Naive B cell (primary cell): ENCODE measurements around the gene WDR54. TPM values are rescaled to one million over a fixed set of nuclear protein-coding genes. Genes with fewer than 3 reads are reported as not detected.

Experiments used
- ATAC-seq, 2 donors: fragments of 150-1000 bp; cut with Tn5 transposase; 2 replicates each; pipeline ENCODE4 v1.10.0; 2021; ENCODE audit warnings: low read depth in 2 of 2, mild to moderate bottlenecking in 2 of 2, moderate library complexity in 2 of 2
- DNase-seq: peaks from one replicate; pipeline ENCODE4 v3.0.0; 2022
- H3K27ac Mint-ChIP-seq, 6 donors: one replicate each; pipeline ENCODE4 v1.8.0; 2020 to 2022; ENCODE audit warnings: mild to moderate bottlenecking in 6 of 6, mixed read lengths in 6 of 6, moderate library complexity in 5 of 6, inconsistent platforms in 2 of 6
- H3K27me3 Mint-ChIP-seq, 3 donors: one replicate each; pipeline ENCODE4 v1.8.0; 2021 to 2022; ENCODE audit warnings: mixed read lengths in 3 of 3, mild to moderate bottlenecking in 1 of 3
- H3K36me3 Mint-ChIP-seq, 2 donors: one replicate each; pipeline ENCODE4 v1.8.0; 2020 to 2022; ENCODE audit warnings: mixed read lengths in 2 of 2, inconsistent platforms in 1 of 2, mild to moderate bottlenecking in 1 of 2
- H3K4me1 Mint-ChIP-seq, 3 donors: one replicate each; pipeline ENCODE4 v1.8.0; 2020 to 2022; ENCODE audit warnings: mixed read lengths in 3 of 3, inconsistent platforms in 1 of 3, mild to moderate bottlenecking in 1 of 3, moderate library complexity in 1 of 3
- H3K4me3 Mint-ChIP-seq, 8 donors: one replicate each; pipeline ENCODE4 v1.8.0; 2020 to 2022; ENCODE audit warnings: mild to moderate bottlenecking in 8 of 8, mixed read lengths in 8 of 8, moderate library complexity in 8 of 8, inconsistent platforms in 2 of 8
- H3K9me3 Mint-ChIP-seq, 7 donors: one replicate each; pipeline ENCODE4 v1.8.0; 2020 to 2022; ENCODE audit warnings: mixed read lengths in 7 of 7, mild to moderate bottlenecking in 5 of 7, inconsistent platforms in 2 of 7, moderate library complexity in 1 of 7
- polyA plus RNA-seq, 6 donors: library from polyadenylated mRNA; unstranded; fragments of 300-500 nt; fragmentation: Illumina TruSeq; gene quantifications; one replicate each; pipeline ENCODE4 v1.2.3, GENCODE V29; 2021; ENCODE audit warnings: low read depth in 6 of 6

WDR54 gene
- polyA plus RNA-seq = 10 to 100 TPM; 40.8 to 79.4 (median 47.8) TPM

GRCh38 chr2:74421221-74421870 is at the start of gene WDR54, which contains the start of gene C2orf81:
Gene WDR54 (plus strand): TSS chr2:74421730. CDS start chr2:74422154, 424 bp downstream.
Gene C2orf81 (minus strand): TSS chr2:74421619. CDS start chr2:74421560, 59 bp downstream.
- peak; percentile 97 for DNase-seq
- Mint-ChIP-seq H3K27me3 (no peaks in the 10 kb centered on the region), H3K27ac (peak within 1 kb of the TSS; percentile 95 to 100 (median 100)), H3K9me3 (no peaks in the 10 kb centered on the region), H3K4me3 (peak within 1 kb of the TSS; percentile 94 to 100 (median 98)), H3K36me3 (no peaks in the 10 kb centered on the region), H3K4me1 (peaks cover 29 to 64% (median 38%) of the 10 kb centered on the region in 3 donors)
- peak; percentile 87 to 88 for ATAC-seq

GRCh38 chr2:74372674-74373073 is 48.9 kb upstream of the WDR54 start:
- Mint-ChIP-seq H3K4me1 (peaks cover 5 to 19% (median 17%) of the 10 kb centered on the region in 3 donors), H3K27ac (peak overlapping the region in 1 of 6 donors; percentile 21), H3K9me3 (no peaks in the 10 kb centered on the region), H3K4me3 (no peak overlapping the region), H3K36me3 (peaks cover 16 to 47% of the 10 kb centered on the region in 2 donors), H3K27me3 (no peaks in the 10 kb centered on the region)
- ATAC-seq (no peak), DNase-seq (no peak)

- no peak overlapping the region for H3K4me3 Mint-ChIP-seq
- no peak for ATAC-seq
- H3K27me3 Mint-ChIP-seq = no peaks in the 10 kb centered on the region
- peaks cover 11 to 47% of the 10 kb centered on the region in 2 donors for H3K36me3 Mint-ChIP-seq
- no peak overlapping the region for H3K27ac Mint-ChIP-seq
- peaks cover 6 to 19% (median 17%) of the 10 kb centered on the region in 3 donors for H3K4me1 Mint-ChIP-seq
- DNase-seq = no peak
- H3K9me3 Mint-ChIP-seq = no peaks in the 10 kb centered on the region
Measured at GRCh38 chr2:74373221-74373676, 48.3 kb upstream of the WDR54 start.

- ATAC-seq = no peak
- no peaks in the 10 kb centered on the region for H3K9me3 Mint-ChIP-seq
- no peak overlapping the region for H3K4me3 Mint-ChIP-seq
- no peak for DNase-seq
- H3K36me3 Mint-ChIP-seq = peaks cover 4 to 43% of the 10 kb centered on the region in 2 donors
- peaks cover 11 to 25% (median 22%) of the 10 kb centered on the region in 3 donors for H3K4me1 Mint-ChIP-seq
- peak overlapping the region in 2 of 6 donors; percentile 59 to 80 for H3K27ac Mint-ChIP-seq
- no peaks in the 10 kb centered on the region for H3K27me3 Mint-ChIP-seq
Measured at GRCh38 chr2:74373985-74374384, 47.5 kb upstream of the WDR54 start.

GRCh38 chr2:74374509-74375205 is 46.9 kb upstream of the WDR54 start:
- no peak overlapping the region for H3K27ac Mint-ChIP-seq
- H3K4me3 Mint-ChIP-seq = no peak overlapping the region
- DNase-seq (no peak), ATAC-seq (no peak)
- peaks cover 14 to 29% (median 23%) of the 10 kb centered on the region in 3 donors for H3K4me1 Mint-ChIP-seq
- H3K36me3 Mint-ChIP-seq = peaks cover 0 to 39% of the 10 kb centered on the region in 2 donors
- no peaks in the 10 kb centered on the region for H3K27me3 Mint-ChIP-seq
- H3K9me3 Mint-ChIP-seq = no peaks in the 10 kb centered on the region

GRCh38 chr2:74375838-74376237 is 45.7 kb upstream of the WDR54 start:
- DNase-seq = no peak
- H3K27ac Mint-ChIP-seq = peak overlapping the region in 1 of 6 donors; percentile 88
- no peak for ATAC-seq
- H3K4me3 Mint-ChIP-seq = no peak overlapping the region
- no peaks in the 10 kb centered on the region for H3K27me3 Mint-ChIP-seq
- peaks cover 26 to 41% (median 30%) of the 10 kb centered on the region in 3 donors for H3K4me1 Mint-ChIP-seq
- no peaks in the 10 kb centered on the region for H3K9me3 Mint-ChIP-seq
- peaks cover 0 to 27% of the 10 kb centered on the region in 2 donors for H3K36me3 Mint-ChIP-seq

- DNase-seq (no peak), ATAC-seq (no peak)
- Mint-ChIP-seq H3K27me3 (no peaks in the 10 kb centered on the region), H3K27ac (no peak overlapping the region), H3K4me1 (peaks cover 37 to 47% (median 40%) of the 10 kb centered on the region in 3 donors), H3K36me3 (peaks cover 0 to 19% of the 10 kb centered on the region in 2 donors), H3K4me3 (no peak overlapping the region), H3K9me3 (no peaks in the 10 kb centered on the region)
Measured at GRCh38 chr2:74378007-74378406, 43.5 kb upstream of the WDR54 start.

GRCh38 chr2:74379851-74380789 is 41.4 kb upstream of the WDR54 start, which contains the start of gene DCTN1:
Gene DCTN1 (minus strand): TSS chr2:74380311. CDS start chr2:74380037, 274 bp downstream.
- ATAC-seq = peak in 1 of 2 donors; percentile 30

GRCh38 chr2:74381751-74382150 is 39.8 kb upstream of the WDR54 start:
- H3K4me1 Mint-ChIP-seq = peaks cover 26 to 35% (median 30%) of the 10 kb centered on the region in 3 donors
- H3K36me3 Mint-ChIP-seq = peaks cover 0 to 19% of the 10 kb centered on the region in 2 donors
- peak overlapping the region in 1 of 8 donors; percentile 26 for H3K4me3 Mint-ChIP-seq
- ATAC-seq = no peak
- no peaks in the 10 kb centered on the region for H3K27me3 Mint-ChIP-seq
- peak overlapping the region in 3 of 6 donors; percentile 21 to 97 (median 28) for H3K27ac Mint-ChIP-seq
- DNase-seq = no peak
- H3K9me3 Mint-ChIP-seq = no peaks in the 10 kb centered on the region

More at GRCh38 chr2:74379851-74380789, 41.4 kb upstream of the WDR54 start, which contains the start of gene DCTN1:
- peaks cover 0 to 19% of the 10 kb centered on the region in 2 donors for H3K36me3 Mint-ChIP-seq
- H3K27ac Mint-ChIP-seq = peak within 1 kb of the TSS in 4 of 6 donors; percentile 15 to 94 (median 59)
- H3K27me3 Mint-ChIP-seq = no peaks in the 10 kb centered on the region
- DNase-seq = no peak
- peak within 1 kb of the TSS; percentile 11 to 82 (median 29) for H3K4me3 Mint-ChIP-seq
- no peaks in the 10 kb centered on the region for H3K9me3 Mint-ChIP-seq
- peaks cover 35 to 44% (median 35%) of the 10 kb centered on the region in 3 donors for H3K4me1 Mint-ChIP-seq

- no peaks in the 10 kb centered on the region for H3K9me3 Mint-ChIP-seq
- H3K4me1 Mint-ChIP-seq = peaks cover 26 to 31% (median 29%) of the 10 kb centered on the region in 3 donors
- no peak overlapping the region for H3K4me3 Mint-ChIP-seq
- no peaks in the 10 kb centered on the region for H3K27me3 Mint-ChIP-seq
- peak overlapping the region in 1 of 6 donors; percentile 2 for H3K27ac Mint-ChIP-seq
- no peak for DNase-seq
- H3K36me3 Mint-ChIP-seq = peaks cover 0 to 4% of the 10 kb centered on the region in 2 donors
- no peak for ATAC-seq
Measured at GRCh38 chr2:74383254-74383653, 38.3 kb upstream of the WDR54 start.

GRCh38 chr2:74384051-74384450 is 37.5 kb upstream of the WDR54 start:
- no peak for DNase-seq
- H3K27me3 Mint-ChIP-seq = no peaks in the 10 kb centered on the region
- no peaks in the 10 kb centered on the region for H3K36me3 Mint-ChIP-seq
- no peak for ATAC-seq
- no peaks in the 10 kb centered on the region for H3K9me3 Mint-ChIP-seq
- H3K4me3 Mint-ChIP-seq = no peak overlapping the region
- peaks cover 21 to 26% (median 22%) of the 10 kb centered on the region in 3 donors for H3K4me1 Mint-ChIP-seq
- H3K27ac Mint-ChIP-seq = peak overlapping the region in 1 of 6 donors; percentile 49

GRCh38 chr2:74385396-74385795 is 36.1 kb upstream of the WDR54 start:
- no peaks in the 10 kb centered on the region for H3K9me3 Mint-ChIP-seq
- ATAC-seq = no peak
- peaks cover 12 to 18% (median 15%) of the 10 kb centered on the region in 3 donors for H3K4me1 Mint-ChIP-seq
- no peaks in the 10 kb centered on the region for H3K36me3 Mint-ChIP-seq
- DNase-seq = no peak
- no peaks in the 10 kb centered on the region for H3K27me3 Mint-ChIP-seq
- H3K27ac Mint-ChIP-seq = no peak overlapping the region
- H3K4me3 Mint-ChIP-seq = no peak overlapping the region
